ENCODE data around the gene SLC24A3. TPM values are rescaled to one million over a fixed set of nuclear protein-coding genes. Genes with fewer than 3 reads are reported as not detected.

Gene SLC24A3
- polyA plus RNA-seq, 1 donor (not counting 4 experiments of a cell fraction or from before 2014, with no cell fraction given), result 0.17 TPM

- Histone ChIP-seq H3K4me1 (ENCODE audit: control insufficient read depth, extremely low read depth, insufficient read depth, low read length) (peaks cover 14% of the 10 kb centered on the region), H3K9me3 (ENCODE audit: control insufficient read depth, low read depth, low read length) (no peaks in the 10 kb centered on the region), H3K36me3 (ENCODE audit: control insufficient read depth in 2 of 2, extremely low read depth in 1 of 2, insufficient read depth in 2 of 2, low read length in 2 of 2) (no peaks in the 10 kb centered on the region), H3K27me3 (ENCODE audit: control insufficient read depth, extremely low read depth, insufficient read depth, low read length) (no peaks in the 10 kb centered on the region), H3K27ac (ENCODE audit: control insufficient read depth, insufficient read depth, low read length) (no peak overlapping the region), H4K20me1 (ENCODE audit: control insufficient read depth, extremely low read depth, insufficient read depth, low read length) (no peaks in the 10 kb centered on the region), H3K79me2 (ENCODE audit: control insufficient read depth, insufficient read depth, low read length) (no peaks in the 10 kb centered on the region), H2AFZ (ENCODE audit: control insufficient read depth, low read length) (no peak overlapping the region), H3K4me2 (ENCODE audit: control insufficient read depth, extremely low read depth, insufficient read depth, low read depth, low read length) (peak overlapping the region; percentile 56), H3K9me1 (ENCODE audit: control insufficient read depth, extremely low read depth, insufficient read depth, low read length) (no peaks in the 10 kb centered on the region), H3K9ac (ENCODE audit: control insufficient read depth, extremely low read depth, insufficient read depth, low read length) (no peak overlapping the region), H3K4me3 (ENCODE audit: control insufficient read depth in 2 of 3, extremely low read depth in 1 of 3, insufficient read depth in 2 of 3, low read depth in 1 of 3, low read length in 3 of 3) (no peak overlapping the region)
- FAIRE-seq (peak; percentile 63), DNase-seq (ENCODE audit: low read depth, low spot score) (no peak)
- TF ChIP-seq, protein P1, sequence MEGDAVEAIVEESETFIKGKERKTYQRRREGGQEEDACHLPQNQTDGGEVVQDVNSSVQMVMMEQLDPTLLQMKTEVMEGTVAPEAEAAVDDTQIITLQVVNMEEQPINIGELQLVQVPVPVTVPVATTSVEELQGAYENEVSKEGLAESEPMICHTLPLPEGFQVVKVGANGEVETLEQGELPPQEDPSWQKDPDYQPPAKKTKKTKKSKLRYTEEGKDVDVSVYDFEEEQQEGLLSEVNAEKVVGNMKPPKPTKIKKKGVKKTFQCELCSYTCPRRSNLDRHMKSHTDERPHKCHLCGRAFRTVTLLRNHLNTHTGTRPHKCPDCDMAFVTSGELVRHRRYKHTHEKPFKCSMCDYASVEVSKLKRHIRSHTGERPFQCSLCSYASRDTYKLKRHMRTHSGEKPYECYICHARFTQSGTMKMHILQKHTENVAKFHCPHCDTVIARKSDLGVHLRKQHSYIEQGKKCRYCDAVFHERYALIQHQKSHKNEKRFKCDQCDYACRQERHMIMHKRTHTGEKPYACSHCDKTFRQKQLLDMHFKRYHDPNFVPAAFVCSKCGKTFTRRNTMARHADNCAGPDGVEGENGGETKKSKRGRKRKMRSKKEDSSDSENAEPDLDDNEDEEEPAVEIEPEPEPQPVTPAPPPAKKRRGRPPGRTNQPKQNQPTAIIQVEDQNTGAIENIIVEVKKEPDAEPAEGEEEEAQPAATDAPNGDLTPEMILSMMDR (optimal IDR thresholded peaks at IDR 0.05 in 1 of 3, IDR thresholded peaks at IDR 0.05 in 1 of 3, conservative IDR thresholded peaks at IDR 0.05 in 1 of 3; ENCODE audit: extremely low read depth in 1 of 3, insufficient read depth in 2 of 3, low read length in 3 of 3), result peak; percentile 82 to 95 (median 88)
- TF ChIP-seq EZH2 (IDR thresholded peaks at IDR 0.05; ENCODE audit: low read length), result no peak
- dilution Hi-C loops (cut with MboI; ENCODE audit: extremely low pct_ligation_motif_present, low sequenced_read_pairs), result no loop called here
These were observed 480.3 kb downstream of the SLC24A3 start for GRCh38 chr20:19692685-19693119.

DNA sequence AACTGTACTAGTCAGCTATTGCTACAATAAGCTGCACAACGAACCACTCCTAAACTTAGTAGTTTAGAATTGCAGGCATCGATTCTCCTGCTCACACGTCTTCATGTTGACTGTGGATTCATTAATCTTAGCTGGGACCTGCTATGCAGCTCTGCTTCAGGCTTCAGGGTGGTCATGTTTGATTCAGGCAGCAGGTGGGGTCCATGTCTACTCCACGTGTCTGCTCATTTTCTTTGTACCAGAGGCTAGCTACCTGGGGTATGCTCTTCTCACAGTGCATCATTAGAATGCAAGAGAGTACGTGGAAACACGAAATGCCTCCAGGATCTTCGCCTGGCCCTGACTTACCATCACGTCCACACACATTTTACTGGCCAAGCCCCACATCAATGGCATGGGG, 481.1 kb downstream of the SLC24A3 start:
- Histone ChIP-seq H3K4me2 (ENCODE audit: control insufficient read depth, extremely low read depth, insufficient read depth, low read depth, low read length) (no peak overlapping the region), H3K9me1 (ENCODE audit: control insufficient read depth, extremely low read depth, insufficient read depth, low read length) (no peaks in the 10 kb centered on the region), H3K4me1 (ENCODE audit: control insufficient read depth, extremely low read depth, insufficient read depth, low read length) (peaks cover 14% of the 10 kb centered on the region), H2AFZ (ENCODE audit: control insufficient read depth, low read length) (no peak overlapping the region), H3K4me3 (ENCODE audit: control insufficient read depth in 2 of 3, extremely low read depth in 1 of 3, insufficient read depth in 2 of 3, low read depth in 1 of 3, low read length in 3 of 3) (no peak overlapping the region), H3K36me3 (ENCODE audit: control insufficient read depth in 2 of 2, extremely low read depth in 1 of 2, insufficient read depth in 2 of 2, low read length in 2 of 2) (no peaks in the 10 kb centered on the region), H3K9ac (ENCODE audit: control insufficient read depth, extremely low read depth, insufficient read depth, low read length) (no peak overlapping the region), H3K9me3 (ENCODE audit: control insufficient read depth, low read depth, low read length) (peaks cover 2% of the 10 kb centered on the region), H4K20me1 (ENCODE audit: control insufficient read depth, extremely low read depth, insufficient read depth, low read length) (no peaks in the 10 kb centered on the region), H3K79me2 (ENCODE audit: control insufficient read depth, insufficient read depth, low read length) (no peaks in the 10 kb centered on the region), H3K27ac (ENCODE audit: control insufficient read depth, insufficient read depth, low read length) (no peak overlapping the region), H3K27me3 (ENCODE audit: control insufficient read depth, extremely low read depth, insufficient read depth, low read length) (no peaks in the 10 kb centered on the region)
- no peak for FAIRE-seq
- dilution Hi-C loops (cut with MboI; ENCODE audit: extremely low pct_ligation_motif_present, low sequenced_read_pairs), result no loop called here
- TF ChIP-seq, protein P1 (optimal IDR thresholded peaks at IDR 0.05 in 1 of 3, IDR thresholded peaks at IDR 0.05 in 1 of 3, conservative IDR thresholded peaks at IDR 0.05 in 1 of 3; ENCODE audit: extremely low read depth in 1 of 3, insufficient read depth in 2 of 3, low read length in 3 of 3), result no peak
- no peak for TF ChIP-seq EZH2 (IDR thresholded peaks at IDR 0.05; ENCODE audit: low read length)
- DNase-seq (ENCODE audit: low read depth, low spot score), result no peak
